NT2/D1 (cell line): ENCODE measurements around the gene MFAP2.
"Not testable (repeated sequence)": the region's sequence is repeated elsewhere in the genome, so short reads cannot be mapped to it uniquely, and the experiment has no call there.

Source experiments
- DNase-seq: peaks from one replicate; pipeline ENCODE4 v3.0.0-alpha.2; 2011; ENCODE audit warnings: low read depth, low spot score
- H3K27me3 ChIP-seq: 2 replicates; pipeline ENCODE4 v1.6.0; 2011; ENCODE audit warnings: mild to moderate bottlenecking; ENCODE audit not compliant: insufficient read length, insufficient read depth
- H3K36me3 ChIP-seq: 2 replicates; pipeline ENCODE4 v1.6.1; 2011; ENCODE audit warnings: mild to moderate bottlenecking, low read length, mixed read lengths; ENCODE audit not compliant: insufficient read depth, insufficient read length
- H3K4me1 ChIP-seq: 2 replicates; pipeline ENCODE4 v1.5.1; 2011; ENCODE audit not compliant: insufficient read depth, insufficient read length
- H3K4me3 ChIP-seq: 2 replicates; pipeline ENCODE4 v1.5.1; 2011; ENCODE audit warnings: low read depth; ENCODE audit not compliant: insufficient read length
- H3K9ac ChIP-seq: 2 replicates; pipeline ENCODE4 v1.6.0; 2011; ENCODE audit warnings: low read depth; ENCODE audit not compliant: insufficient read length
- H3K9me3 ChIP-seq: 2 replicates; pipeline ENCODE4 v1.5.1; 2011; ENCODE audit warnings: mild to moderate bottlenecking, low read length; ENCODE audit not compliant: insufficient read depth
- SUZ12 ChIP-seq: IDR thresholded peaks from 2 replicates; pipeline ENCODE4 v1.6.1; 2011; ENCODE audit not compliant: insufficient read length, insufficient read depth; ENCODE audit errors: extremely low read depth
- YY1 ChIP-seq: IDR thresholded peaks from 2 replicates; pipeline ENCODE4 v1.6.1; 2011; ENCODE audit not compliant: insufficient read length, insufficient read depth
- ZNF274 ChIP-seq: IDR thresholded peaks from 2 replicates; pipeline ENCODE4 v1.6.1; 2011; ENCODE audit warnings: mild to moderate bottlenecking, low read depth, low read length

Gene MFAP2

DNA sequence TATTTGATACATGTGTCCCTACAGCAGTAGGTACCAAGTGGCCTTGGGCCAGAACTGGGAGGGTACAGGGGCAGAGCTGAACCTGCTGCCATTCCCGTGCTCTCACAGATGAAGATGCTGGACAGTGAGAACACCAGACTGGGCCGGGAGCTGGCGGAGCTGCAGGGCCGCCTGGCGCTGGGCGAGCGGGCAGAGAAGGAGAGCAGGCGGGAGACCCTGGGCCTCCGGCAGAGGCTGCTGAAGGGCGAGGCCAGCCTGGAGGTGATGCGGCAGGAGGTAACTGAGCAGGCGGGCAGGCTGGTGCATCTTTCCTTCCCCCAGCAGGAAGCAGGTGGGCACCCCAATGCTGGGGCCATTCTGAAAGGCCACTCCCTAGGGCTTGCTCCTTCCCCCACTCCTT lies 21.9 kb downstream of the MFAP2 start:
- TF ChIP-seq SUZ12 (no peak), YY1 (no peak), ZNF274 (no peak)
- Histone ChIP-seq H3K9me3 (no peaks in the 10 kb centered on the region), H3K9ac (no peak overlapping the region), H3K4me1 (no peaks in the 10 kb centered on the region), H3K4me3 (no peak overlapping the region), H3K36me3 (peaks cover 21% of the 10 kb centered on the region), H3K27me3 (no peaks in the 10 kb centered on the region)
- no peak for DNase-seq

DNA sequence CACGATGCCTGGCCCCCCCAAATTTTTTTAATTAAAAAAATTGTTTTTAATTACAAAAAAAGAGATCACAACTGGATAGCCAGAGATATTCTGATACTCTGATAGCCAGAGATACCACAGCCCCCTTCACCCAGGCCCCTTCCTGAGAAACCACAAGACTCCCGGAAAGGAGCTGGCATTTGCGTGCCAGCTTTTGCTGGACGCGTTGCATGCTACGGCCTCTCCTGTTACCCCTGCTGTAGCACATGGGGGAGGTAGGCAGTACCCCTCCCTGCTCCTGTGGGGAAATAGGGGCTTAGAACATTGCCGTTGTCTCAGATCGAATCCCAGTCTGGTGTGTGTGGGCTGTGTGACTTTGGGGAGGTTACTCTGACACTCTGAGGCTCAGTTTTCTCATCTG lies 22.7 kb downstream of the MFAP2 start:
- H3K27me3 ChIP-seq = no peaks in the 10 kb centered on the region
- H3K36me3 ChIP-seq = peaks cover 21% of the 10 kb centered on the region
- H3K9ac ChIP-seq = no peak overlapping the region
- no peak for TF ChIP-seq YY1
- no peak for TF ChIP-seq ZNF274
- TF ChIP-seq SUZ12 = no peak
- no peak for DNase-seq
- no peaks in the 10 kb centered on the region for H3K4me1 ChIP-seq
- no peak overlapping the region for H3K4me3 ChIP-seq
- no peaks in the 10 kb centered on the region for H3K9me3 ChIP-seq

DNA sequence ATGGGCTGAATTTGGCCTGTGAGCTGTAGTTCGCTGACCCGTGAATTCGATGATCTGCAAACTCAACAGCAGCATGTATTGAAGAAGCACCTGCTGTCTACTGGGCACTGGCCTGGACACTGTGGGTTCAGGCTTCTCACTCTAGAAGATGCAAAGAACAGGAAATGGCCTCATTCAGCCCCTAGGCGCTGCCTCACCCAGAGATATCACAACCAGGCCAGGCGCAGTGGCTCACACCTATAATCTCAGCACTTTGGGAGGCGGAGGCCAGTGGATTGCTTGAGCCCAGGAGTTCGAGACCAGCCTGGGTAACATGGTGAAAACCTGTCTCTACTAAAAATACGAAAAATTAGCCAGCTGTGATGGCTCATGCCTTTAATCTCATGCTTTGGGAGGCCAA lies 23.6 kb downstream of the MFAP2 start:
- Histone ChIP-seq H3K9ac (no peak overlapping the region), H3K36me3 (peaks cover 21% of the 10 kb centered on the region), H3K4me3 (no peak overlapping the region), H3K27me3 (no peaks in the 10 kb centered on the region), H3K9me3 (no peaks in the 10 kb centered on the region), H3K4me1 (peaks cover 3% of the 10 kb centered on the region)
- DNase-seq = no peak
- TF ChIP-seq YY1 (no peak), SUZ12 (no peak), ZNF274 (no peak)

DNA sequence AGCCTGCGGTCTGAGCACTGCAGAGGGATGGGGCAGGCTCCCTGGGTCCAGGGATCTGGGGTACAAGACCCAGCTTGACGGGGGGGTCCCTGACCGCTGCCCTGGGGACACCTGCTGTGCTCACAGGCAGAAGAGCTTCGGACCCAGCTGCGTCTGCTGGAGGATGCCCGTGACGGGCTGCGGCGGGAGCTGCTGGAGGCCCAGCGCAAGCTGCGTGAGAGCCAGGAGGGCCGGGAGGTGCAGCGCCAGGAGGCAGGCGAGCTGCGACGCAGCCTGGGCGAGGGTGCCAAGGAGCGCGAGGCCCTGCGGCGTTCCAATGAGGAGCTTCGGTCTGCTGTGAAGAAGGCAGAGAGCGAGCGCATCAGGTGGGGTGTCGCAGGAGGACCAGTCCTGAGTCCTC lies 25.2 kb downstream of the MFAP2 start:
- Histone ChIP-seq H3K36me3 (peaks cover 21% of the 10 kb centered on the region), H3K9ac (no peak overlapping the region), H3K9me3 (no peaks in the 10 kb centered on the region), H3K27me3 (no peaks in the 10 kb centered on the region), H3K4me3 (no peak overlapping the region), H3K4me1 (peaks cover 5% of the 10 kb centered on the region)
- no peak for DNase-seq
- TF ChIP-seq YY1 = no peak
- TF ChIP-seq ZNF274 = no peak
- no peak for TF ChIP-seq SUZ12

DNA sequence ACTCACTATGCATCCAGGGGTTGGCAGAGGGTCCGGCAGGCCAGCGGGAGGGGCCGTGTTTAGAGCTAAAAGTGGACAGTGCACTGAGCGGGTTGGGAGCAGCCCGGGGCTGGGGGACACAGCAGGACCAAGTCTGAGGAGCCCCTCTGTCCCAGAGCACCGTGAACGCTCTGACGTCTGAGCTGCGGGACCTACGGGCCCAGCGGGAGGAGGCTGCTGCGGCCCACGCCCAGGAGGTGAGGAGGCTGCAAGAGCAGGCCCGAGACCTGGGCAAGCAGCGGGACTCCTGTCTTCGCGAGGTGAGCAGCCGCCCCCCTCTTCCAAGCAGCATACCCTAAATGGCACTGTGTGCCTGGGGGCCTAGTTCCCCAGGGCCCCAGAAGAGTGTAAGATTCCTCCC lies 25.8 kb downstream of the MFAP2 start:
- DNase-seq = no peak
- no peak for TF ChIP-seq SUZ12
- no peak for TF ChIP-seq ZNF274
- TF ChIP-seq YY1 = no peak

DNA sequence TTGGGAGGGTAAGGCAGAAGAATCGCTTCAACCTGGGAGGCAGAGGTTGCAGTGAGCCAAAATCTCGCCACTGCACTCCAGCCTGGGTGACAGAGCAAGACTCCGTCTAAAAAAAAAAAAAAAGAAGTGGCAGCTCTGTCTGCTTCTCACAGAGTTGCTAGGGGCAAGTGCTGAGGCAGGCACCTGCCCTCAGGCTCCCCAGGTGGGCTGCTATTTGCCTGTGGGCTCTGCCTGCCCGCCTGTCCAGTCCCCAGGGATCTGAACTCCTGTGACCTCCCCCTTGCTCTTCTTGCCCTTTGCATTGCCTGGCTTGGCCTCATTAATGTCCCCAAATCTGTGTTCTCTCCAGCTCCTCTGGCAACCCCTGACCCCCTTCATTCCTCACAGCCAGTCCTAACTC lies 28.0 kb downstream of the MFAP2 start:
- H3K36me3 ChIP-seq = peaks cover 25% of the 10 kb centered on the region
- H3K4me1 ChIP-seq, H3K9me3 ChIP-seq, H3K27me3 ChIP-seq, H3K9ac ChIP-seq, H3K4me3 ChIP-seq, DNase-seq: not testable (repeated sequence)

More for the DNA sequence above, 25.8 kb downstream of the MFAP2 start:
- H3K27me3 ChIP-seq = no peaks in the 10 kb centered on the region
- peaks cover 21% of the 10 kb centered on the region for H3K36me3 ChIP-seq
- no peak overlapping the region for H3K9ac ChIP-seq
- H3K4me3 ChIP-seq = no peak overlapping the region
- H3K9me3 ChIP-seq = no peaks in the 10 kb centered on the region
- H3K4me1 ChIP-seq = peaks cover 5% of the 10 kb centered on the region

DNA sequence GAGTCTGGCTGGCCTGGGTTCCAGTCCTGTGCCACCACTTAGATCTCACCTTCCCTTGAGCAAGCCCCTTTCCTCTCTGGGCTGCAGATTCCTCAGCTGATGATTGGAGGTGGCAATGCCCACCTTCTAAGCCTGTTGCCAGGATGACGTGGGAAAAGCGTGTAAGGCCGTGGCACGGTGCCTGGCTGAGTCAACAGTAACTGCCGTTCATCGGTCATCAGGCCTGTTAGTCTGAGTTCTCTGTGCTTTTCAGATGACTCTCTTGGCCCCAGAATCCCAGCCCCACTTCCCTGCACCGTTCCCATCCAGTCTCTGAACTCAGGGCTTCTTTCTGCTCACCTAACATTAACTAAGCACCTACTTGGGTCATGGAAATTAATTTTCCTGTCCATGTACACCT lies 31.4 kb downstream of the MFAP2 start:
- H3K4me3 ChIP-seq, H3K27me3 ChIP-seq, DNase-seq, H3K9me3 ChIP-seq, H3K9ac ChIP-seq: not testable (repeated sequence)
- peaks cover 23% of the 10 kb centered on the region for H3K36me3 ChIP-seq
- H3K4me1 ChIP-seq = peaks cover 12% of the 10 kb centered on the region

DNA sequence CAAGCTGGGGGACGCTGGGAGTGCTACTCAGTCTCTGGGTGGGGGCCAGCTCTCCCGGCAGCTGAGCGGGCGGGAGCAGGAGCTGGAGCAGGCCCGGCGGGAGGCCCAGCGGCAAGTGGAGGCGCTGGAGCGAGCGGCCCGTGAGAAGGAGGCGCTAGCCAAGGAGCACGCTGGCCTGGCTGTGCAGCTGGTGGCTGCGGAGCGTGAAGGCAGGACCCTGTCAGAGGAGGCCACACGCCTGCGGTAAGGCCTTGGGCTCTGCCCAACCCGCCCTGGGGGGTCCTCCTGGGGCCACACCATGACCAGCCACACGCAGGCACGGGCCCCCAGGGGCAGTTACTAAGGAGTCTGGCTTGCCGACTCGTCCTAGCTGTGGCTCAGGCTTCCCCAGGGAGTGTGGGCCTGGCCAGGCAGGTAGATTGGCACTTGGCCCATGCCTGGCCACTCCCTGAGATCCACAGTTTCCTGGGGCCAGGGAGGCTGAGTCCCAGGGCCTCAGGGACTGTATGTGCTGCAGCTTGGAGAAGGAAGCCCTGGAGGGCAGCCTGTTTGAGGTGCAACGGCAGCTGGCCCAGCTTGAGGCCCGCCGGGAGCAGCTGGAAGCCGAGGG lies 32.0 kb downstream of the MFAP2 start:
- not testable (repeated sequence) for DNase-seq, H3K4me3 ChIP-seq, H3K9me3 ChIP-seq, H3K27me3 ChIP-seq, H3K9ac ChIP-seq
- Histone ChIP-seq H3K36me3 (peaks cover 29% of the 10 kb centered on the region), H3K4me1 (peaks cover 12% of the 10 kb centered on the region)
